ENCODE measurements around the gene BRF1.

- TF ChIP-seq CTCF (IDR thresholded peaks at IDR 0.05) = no peak
- no peak for TF ChIP-seq CREM (CRISPR knock-in tag; IDR thresholded peaks at IDR 0.05)
- TF ChIP-seq FOXK1 (CRISPR knock-in tag; IDR thresholded peaks at IDR 0.05) = no peak
- no peak for TF ChIP-seq ZNF532 (CRISPR knock-in tag; IDR thresholded peaks at IDR 0.05; ENCODE audit: borderline replicate concordance)
- TF ChIP-seq ZNF671 (CRISPR knock-in tag; IDR thresholded peaks at IDR 0.05) = no peak
- TF ChIP-seq ATF3 (CRISPR knock-in tag; conservative IDR thresholded peaks at IDR 0.05) = no peak
- no peak for TF ChIP-seq HMGA2 (CRISPR knock-in tag; IDR thresholded peaks at IDR 0.05)
- TF ChIP-seq ESRRA (CRISPR knock-in tag; IDR thresholded peaks at IDR 0.05; ENCODE audit: borderline replicate concordance) = no peak
- TF ChIP-seq ATF1 (CRISPR knock-in tag; IDR thresholded peaks at IDR 0.05) = no peak
- no peak for TF ChIP-seq RORB (CRISPR knock-in tag; IDR thresholded peaks at IDR 0.05)
- no peak for TF ChIP-seq E2F4 (CRISPR knock-in tag; IDR thresholded peaks at IDR 0.05; ENCODE audit: borderline replicate concordance, low read depth)
- no peak for TF ChIP-seq PREB (CRISPR knock-in tag; IDR thresholded peaks at IDR 0.05; ENCODE audit: borderline replicate concordance)
These were observed 85.2 kb downstream of the BRF1 start for GRCh38 chr14:105215602-105216001.

Measured in WTC11 (cell line).